Stimulated activated CD4-positive, alpha-beta T cell treated with anti-CD3 and anti-CD28 coated beads, Interleukin-2, amount 100 ng/mL, for 24 hours (primary cell): ENCODE measurements around the gene CXCR5.

Experiments used
- DNase-seq, 2 donors: peaks; one replicate each; pipeline ENCODE4 v3.0.0-alpha.2; 2020

The CXCR5 gene

GRCh38 chr11:118928870-118929500 is 45.3 kb downstream of the CXCR5 start:
- peak; percentile 61 to 65 for DNase-seq

GRCh38 chr11:118929501-118930093 is 45.9 kb downstream of the CXCR5 start:
- DNase-seq, result peak; percentile 73 to 79

GRCh38 chr11:118930094-118930712 is 46.5 kb downstream of the CXCR5 start:
- DNase-seq, result peak; percentile 89 to 91

- no peak for DNase-seq
Observed at GRCh38 chr11:118931571-118931970, 47.9 kb downstream of the CXCR5 start.

- no peak for DNase-seq
Observed at GRCh38 chr11:118933486-118933885, 49.8 kb downstream of the CXCR5 start.

GRCh38 chr11:118935376-118935775 is 51.7 kb downstream of the CXCR5 start:
- no peak for DNase-seq

GRCh38 chr11:118938491-118939403 is 55.1 kb downstream of the CXCR5 start:
- no peak for DNase-seq

- DNase-seq, result no peak
Observed at GRCh38 chr11:118939404-118939915, 55.8 kb downstream of the CXCR5 start.

- peak; percentile 72 to 75 for DNase-seq
Observed at GRCh38 chr11:118939953-118940598, 56.4 kb downstream of the CXCR5 start.

GRCh38 chr11:118947091-118947490 is 63.4 kb downstream of the CXCR5 start:
- no peak for DNase-seq
